HepG2 (cell line): ENCODE data around the gene THBS4. TPM values are rescaled to one million over a fixed set of nuclear protein-coding genes. Genes with fewer than 3 reads are reported as not detected.

Experiments used
- ATAC-seq: fragments of 200-7000 bp; cut with Tn5 transposase; 3 replicates; pipeline ENCODE4 v1.9.1; 2020; ENCODE audit warnings: mild to moderate bottlenecking, moderate library complexity
- BruUV-seq: library from RNA; stranded (reverse); fragments of 400-500 nt; replicated peaks from 2 replicates; lab custom pipeline; 2021; lab: Mats Ljungman, UMichigan
- CTCF ChIA-PET: fragments of 300-600 bp; formaldehyde crosslinking; extraction: SDS; loops from one replicate; lab custom pipeline; 2021; ENCODE audit warnings: low total read pairs, inconsistent platforms, low intra/inter-chr PET ratio; lab: Yijun Ruan, JAX
- POLR2A ChIA-PET: fragments of 350-600 bp; sonication (Branson Sonifier 250); formaldehyde crosslinking; loops from one replicate; lab custom pipeline; 2020; ENCODE audit warnings: antibody characterized with exemption, inconsistent platforms; lab: Yijun Ruan, JAX
- DNase-seq: peaks from one replicate; pipeline ENCODE4 v3.0.0-alpha.2; 2015; ENCODE audit warnings: low spot score
- FAIRE-seq: peaks from 3 replicates; lab custom pipeline; 2011; peaks lifted over from hg19 to GRCh38; lab: Jason Lieb, UNC
- H2AFZ ChIP-seq: one replicate; pipeline ENCODE4 v1.6.1; 2011; ENCODE audit warnings: low read length, inconsistent platforms
- H3K27ac ChIP-seq: fragments of 300-600 bp; 3 replicates; pipeline ENCODE4 v1.8.0; 2011; ENCODE audit warnings: mixed run types, mild to moderate bottlenecking, mixed read lengths, low read length, inconsistent platforms; ENCODE audit not compliant: insufficient read depth; ENCODE audit errors: extremely low read length
- H3K27me3 ChIP-seq, 2 experiments: fragments of 200-600 bp in 1 of 2; 2 replicates in 1 of 2; 3 replicates in 1 of 2; pipeline versions ENCODE4 v1.6.0 to v1.8.0; 2011; ENCODE audit warnings: low read length in 2 of 2, mild to moderate bottlenecking in 2 of 2, moderate library complexity in 2 of 2, inconsistent platforms in 1 of 2; ENCODE audit not compliant: insufficient read depth in 2 of 2, control insufficient read depth in 1 of 2
- H3K36me3 ChIP-seq, 2 experiments: fragments of 200-600 bp in 1 of 2; replicated peaks in 1 of 2; 2 replicates in 1 of 2; 3 replicates in 1 of 2; pipeline versions ENCODE4 v1.5.1 to v1.8.0; 2011; ENCODE audit warnings: low read length in 2 of 2, inconsistent platforms in 1 of 2; ENCODE audit not compliant: insufficient read depth in 2 of 2, control insufficient read depth in 1 of 2
- H3K4me1 ChIP-seq: 2 replicates; pipeline ENCODE4 v1.5.1; 2012; ENCODE audit warnings: low read length, inconsistent platforms; ENCODE audit not compliant: insufficient read depth
- H3K4me2 ChIP-seq: 2 replicates; pipeline ENCODE4 v1.6.0; 2011; ENCODE audit warnings: low read depth, low read length, inconsistent platforms
- H3K4me3 ChIP-seq, 3 experiments: fragments of 200-600 bp in 1 of 3; sonication (generic), shearing (Covaris generic) in 1 of 3; replicated peaks in 1 of 3; 2 replicates each; pipeline ENCODE4 v1.5.1; 2011 to 2016; ENCODE audit warnings: low read length in 3 of 3, inconsistent platforms in 2 of 3, low read depth in 2 of 3, mild to moderate bottlenecking in 2 of 3, control low read depth in 1 of 3, mixed read lengths in 1 of 3; ENCODE audit not compliant: insufficient read depth in 1 of 3
- H3K79me2 ChIP-seq: one replicate; pipeline ENCODE4 v1.6.1; 2011; ENCODE audit warnings: low read length, inconsistent platforms; ENCODE audit not compliant: insufficient read depth
- H3K9ac ChIP-seq: 2 replicates; pipeline ENCODE4 v1.6.0; 2011; ENCODE audit warnings: mild to moderate bottlenecking, low read depth, low read length, inconsistent platforms; ENCODE audit not compliant: insufficient read depth
- H3K9me3 ChIP-seq: 2 replicates; pipeline ENCODE4 v1.5.1; 2012; ENCODE audit warnings: mild to moderate bottlenecking, low read length
- H4K20me1 ChIP-seq: 2 replicates; pipeline ENCODE4 v1.6.0; 2011; ENCODE audit warnings: inconsistent platforms, mild to moderate bottlenecking, low read length, moderate library complexity; ENCODE audit not compliant: insufficient read depth
- AHDC1 ChIP-seq: sonication (generic); formaldehyde crosslinking; IDR thresholded peaks from 2 replicates; pipeline ENCODE4 v1.5.1; 2020; ENCODE audit warnings: mild to moderate bottlenecking, missing genetic modification reagents, borderline replicate concordance
- REPIN1 ChIP-seq: sonication (generic); formaldehyde crosslinking; IDR thresholded peaks from 2 replicates; pipeline ENCODE4 v1.8.0; 2022; ENCODE audit warnings: missing genetic modification reagents, low read depth, mild to moderate bottlenecking, borderline replicate concordance
- ZNF460 ChIP-seq: sonication (generic); formaldehyde crosslinking; IDR thresholded peaks from 2 replicates; pipeline ENCODE4 v1.5.1; 2020; ENCODE audit warnings: missing genetic modification reagents, mild to moderate bottlenecking, borderline replicate concordance
- WGBS: methylation state at CpG from one replicate; pipeline ENCODE4 v1.1.6; 2017; ENCODE audit warnings: low lambda C conversion rate; 5-methylcytosine and 5-hydroxymethylcytosine counted together
- in situ Hi-C: cut with HindIII; loops from 2 replicates; pipeline ENCODE4 v1.10.0; 2017; ENCODE audit warnings: low pct_unique_long_range_greater_than_20kb; ENCODE audit not compliant: extremely low pct_ligation_motif_present
- intact Hi-C: fragments of 100-400 bp; cut with micrococcal nuclease; formaldehyde crosslinking; loops from one replicate; pipeline ENCODE4 v1.10.0; 2022; ENCODE audit not compliant: unreplicated experiment
- polyA plus RNA-seq, 8 experiments: library from polyadenylated mRNA; depleted of rRNA in 3 of 8; stranded (reverse) in 7 of 8; unstranded in 1 of 8; fragments of >200 nt; fragmentation: Illumina TruSeq in 4 of 8; extraction: Trizol in 4 of 8; gene quantifications; 2 replicates each; pipeline versions ENCODE4 v1.2.1 to v1.2.3, GENCODE V29; 2011 to 2016; ENCODE audit warnings: low read depth in 4 of 8, missing spikeins in 1 of 8, mixed read lengths in 1 of 8; ENCODE audit not compliant: insufficient read depth in 1 of 8
- total RNA-seq, 5 experiments: library from RNA; depleted of rRNA; stranded (reverse); fragments of >200 nt; fragmentation: Illumina TruSeq; extraction: Trizol; gene quantifications; 2 replicates each; pipeline ENCODE4 v1.2.3, GENCODE V29; 2016; ENCODE audit warnings: low read depth in 1 of 5

THBS4 gene
- total and polyA plus RNA-seq, 2 of the 13 experiments (the other 11 are each of a cell fraction or from before 2014, with no cell fraction given), result 0.60 to 1.2 TPM

DNA sequence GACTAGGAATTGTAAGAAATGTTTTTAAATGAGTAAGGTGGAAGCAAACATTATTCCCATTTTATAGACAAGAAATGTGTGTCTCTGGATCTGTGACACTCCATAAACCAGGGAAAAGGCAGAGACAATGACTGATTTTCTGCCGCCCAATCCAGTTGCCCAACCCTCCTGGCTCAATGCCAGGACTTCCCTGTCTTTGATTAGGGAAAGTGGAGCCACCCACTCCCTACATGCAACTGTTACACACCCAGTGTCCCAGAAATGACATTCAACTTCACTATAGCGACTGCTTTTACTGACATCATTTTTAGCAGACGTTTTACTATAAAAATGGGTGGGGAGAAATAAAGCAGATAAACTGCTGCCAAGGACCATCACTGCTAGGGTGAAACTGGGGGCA lies 79.7 kb downstream of the THBS4 start:
- no peak for FAIRE-seq
- 80% methylated on average over 3 of the region's 3 CpGs for WGBS
- in situ Hi-C loops, result no loop called here
- H3K4me2 ChIP-seq, result no peak overlapping the region
- H3K4me3 ChIP-seq, result no peak overlapping the region
- no peak overlapping the region for H3K27ac ChIP-seq
- H3K4me1 ChIP-seq, result peaks cover 25% of the 10 kb centered on the region
- no peak overlapping the region for H2AFZ ChIP-seq
- intact Hi-C loops, result no loop called here
- H3K9ac ChIP-seq, result no peak overlapping the region
- ATAC-seq, result no peak
- H3K27me3 ChIP-seq, result no peaks in the 10 kb centered on the region
- H3K9me3 ChIP-seq, result no peaks in the 10 kb centered on the region
- TF ChIP-seq ZNF460 (CRISPR knock-in tag) (no peak), REPIN1 (no peak), AHDC1 (no peak)
- H3K36me3 ChIP-seq, result no peaks in the 10 kb centered on the region
- BruUV-seq, result no TSS peak
- H4K20me1 ChIP-seq, result no peaks in the 10 kb centered on the region
- H3K79me2 ChIP-seq, result no peaks in the 10 kb centered on the region
- no peak for DNase-seq
- ChIA-PET CTCF (no interaction called here), POLR2A (no interaction called here)
